Thyroid gland (tissue), 4 donors: Measurements from ENCODE around the gene FAM53B.

Source experiments
- CTCF ChIP-seq, 6 experiments: fragments of 200-600 bp in 3 of 6; fragments of 450-650 bp in 3 of 6; sonication (generic) in 3 of 6; IDR thresholded peaks; one replicate each; pipeline ENCODE4 v1.5.1; 2016 to 2019; ENCODE audit warnings: antibody characterized with exemption in 6 of 6, mild to moderate bottlenecking in 2 of 6, inconsistent platforms in 1 of 6, moderate library complexity in 1 of 6
- POLR2A ChIP-seq, 2 donors: fragments of 450-650 bp; IDR thresholded peaks; one replicate each; pipeline ENCODE4 v1.6.1; 2017; ENCODE audit warnings: antibody characterized with exemption in 2 of 2, mild to moderate bottlenecking in 2 of 2, moderate library complexity in 1 of 2

GRCh38 chr10:124644236-124644635, 99.9 kb downstream of the FAM53B start:
- TF ChIP-seq CTCF (IDR thresholded peaks at IDR 0.05): no peak
- no peak for TF ChIP-seq POLR2A (IDR thresholded peaks at IDR 0.05)
